ENCODE results near the gene POU3F1.

POU3F1 gene

GRCh38 chr1:38030596-38031512, 15.7 kb downstream of the POU3F1 start:
- H3K4me1 Mint-ChIP-seq (ENCODE audit: low read depth) = peaks cover 59% of the 10 kb centered on the region
- peak; percentile 34 for DNase-seq
- H3K27me3 Mint-ChIP-seq = no peaks in the 10 kb centered on the region
- H3K27ac Mint-ChIP-seq = peak overlapping the region; percentile 96
- H3K36me3 Mint-ChIP-seq (ENCODE audit: low read depth) = peaks cover 19% of the 10 kb centered on the region
- H3K9me3 Mint-ChIP-seq = no peaks in the 10 kb centered on the region
- peak overlapping the region; percentile 57 for H3K4me3 Mint-ChIP-seq

GRCh38 chr1:38029685-38030511, 16.7 kb downstream of the POU3F1 start:
- Mint-ChIP-seq H3K27me3 (no peaks in the 10 kb centered on the region), H3K4me1 (ENCODE audit: low read depth) (peaks cover 59% of the 10 kb centered on the region), H3K27ac (peak overlapping the region; percentile 96), H3K9me3 (no peaks in the 10 kb centered on the region), H3K36me3 (ENCODE audit: low read depth) (peaks cover 29% of the 10 kb centered on the region), H3K4me3 (peak overlapping the region; percentile 57)
- DNase-seq = peak; percentile 84

- Mint-ChIP-seq H3K4me3 (peak overlapping the region; percentile 43), H3K36me3 (ENCODE audit: low read depth) (peaks cover 33% of the 10 kb centered on the region), H3K27ac (peak overlapping the region; percentile 96), H3K9me3 (no peaks in the 10 kb centered on the region), H3K4me1 (ENCODE audit: low read depth) (peaks cover 59% of the 10 kb centered on the region), H3K27me3 (no peaks in the 10 kb centered on the region)
- DNase-seq = peak; percentile 41
Measured at GRCh38 chr1:38029081-38029681, 17.4 kb downstream of the POU3F1 start.

GRCh38 chr1:38028671-38029070, 17.9 kb downstream of the POU3F1 start:
- Mint-ChIP-seq H3K4me1 (ENCODE audit: low read depth) (peaks cover 59% of the 10 kb centered on the region), H3K4me3 (peak overlapping the region; percentile 43), H3K36me3 (ENCODE audit: low read depth) (peaks cover 38% of the 10 kb centered on the region), H3K27ac (peak overlapping the region; percentile 96), H3K9me3 (no peaks in the 10 kb centered on the region), H3K27me3 (no peaks in the 10 kb centered on the region)
- DNase-seq = no peak

- DNase-seq = peak; percentile 81
Measured at GRCh38 chr1:38028105-38028591, 18.4 kb downstream of the POU3F1 start.

GRCh38 chr1:38027201-38028104, 19.1 kb downstream of the POU3F1 start:
- Mint-ChIP-seq H3K27me3 (no peaks in the 10 kb centered on the region), H3K36me3 (ENCODE audit: low read depth) (peaks cover 49% of the 10 kb centered on the region), H3K4me3 (peak overlapping the region; percentile 37), H3K4me1 (ENCODE audit: low read depth) (peaks cover 59% of the 10 kb centered on the region), H3K9me3 (no peaks in the 10 kb centered on the region), H3K27ac (peak overlapping the region; percentile 96)
- peak; percentile 54 for DNase-seq

More at GRCh38 chr1:38028105-38028591, 18.4 kb downstream of the POU3F1 start:
- H3K4me3 Mint-ChIP-seq = peak overlapping the region; percentile 43
- H3K27ac Mint-ChIP-seq = peak overlapping the region; percentile 96
- no peaks in the 10 kb centered on the region for H3K9me3 Mint-ChIP-seq
- H3K36me3 Mint-ChIP-seq (ENCODE audit: low read depth) = peaks cover 43% of the 10 kb centered on the region
- H3K4me1 Mint-ChIP-seq (ENCODE audit: low read depth) = peaks cover 59% of the 10 kb centered on the region
- H3K27me3 Mint-ChIP-seq = no peaks in the 10 kb centered on the region

- H3K27ac Mint-ChIP-seq = peak overlapping the region; percentile 62
- no peak overlapping the region for H3K4me3 Mint-ChIP-seq
- peaks cover 56% of the 10 kb centered on the region for H3K4me1 Mint-ChIP-seq (ENCODE audit: low read depth)
- H3K27me3 Mint-ChIP-seq = no peaks in the 10 kb centered on the region
- H3K36me3 Mint-ChIP-seq (ENCODE audit: low read depth) = peaks cover 57% of the 10 kb centered on the region
- H3K9me3 Mint-ChIP-seq = no peaks in the 10 kb centered on the region
- DNase-seq = peak; percentile 73
Measured at GRCh38 chr1:38026592-38027200, 19.9 kb downstream of the POU3F1 start.

GRCh38 chr1:38025664-38026063, 20.9 kb downstream of the POU3F1 start:
- no peaks in the 10 kb centered on the region for H3K9me3 Mint-ChIP-seq
- H3K27ac Mint-ChIP-seq = peak overlapping the region; percentile 54
- H3K4me3 Mint-ChIP-seq = no peak overlapping the region
- no peaks in the 10 kb centered on the region for H3K27me3 Mint-ChIP-seq
- peaks cover 46% of the 10 kb centered on the region for H3K4me1 Mint-ChIP-seq (ENCODE audit: low read depth)
- peaks cover 67% of the 10 kb centered on the region for H3K36me3 Mint-ChIP-seq (ENCODE audit: low read depth)
- no peak for DNase-seq

GRCh38 chr1:38025233-38025632, 21.4 kb downstream of the POU3F1 start:
- H3K27ac Mint-ChIP-seq = peak overlapping the region; percentile 54
- no peaks in the 10 kb centered on the region for H3K9me3 Mint-ChIP-seq
- H3K4me3 Mint-ChIP-seq = no peak overlapping the region
- H3K36me3 Mint-ChIP-seq (ENCODE audit: low read depth) = peaks cover 71% of the 10 kb centered on the region
- no peak for DNase-seq
- H3K27me3 Mint-ChIP-seq = no peaks in the 10 kb centered on the region
- peaks cover 44% of the 10 kb centered on the region for H3K4me1 Mint-ChIP-seq (ENCODE audit: low read depth)

GRCh38 chr1:38022810-38023209, 23.8 kb downstream of the POU3F1 start:
- no peak overlapping the region for H3K27ac Mint-ChIP-seq
- no peak for DNase-seq
- peaks cover 32% of the 10 kb centered on the region for H3K4me1 Mint-ChIP-seq (ENCODE audit: low read depth)
- no peak overlapping the region for H3K4me3 Mint-ChIP-seq
- no peaks in the 10 kb centered on the region for H3K27me3 Mint-ChIP-seq
- no peaks in the 10 kb centered on the region for H3K9me3 Mint-ChIP-seq
- H3K36me3 Mint-ChIP-seq (ENCODE audit: low read depth) = peaks cover 94% of the 10 kb centered on the region

GRCh38 chr1:38021969-38022368, 24.6 kb downstream of the POU3F1 start:
- Mint-ChIP-seq H3K27me3 (no peaks in the 10 kb centered on the region), H3K4me3 (no peak overlapping the region), H3K9me3 (no peaks in the 10 kb centered on the region), H3K36me3 (ENCODE audit: low read depth) (peaks cover 95% of the 10 kb centered on the region), H3K27ac (no peak overlapping the region), H3K4me1 (ENCODE audit: low read depth) (peaks cover 24% of the 10 kb centered on the region)
- DNase-seq = no peak

- Mint-ChIP-seq H3K4me1 (ENCODE audit: low read depth) (peaks cover 29% of the 10 kb centered on the region), H3K36me3 (ENCODE audit: low read depth) (peaks cover 96% of the 10 kb centered on the region), H3K4me3 (no peak overlapping the region), H3K27me3 (no peaks in the 10 kb centered on the region), H3K27ac (no peak overlapping the region), H3K9me3 (no peaks in the 10 kb centered on the region)
- DNase-seq = no peak
Measured at GRCh38 chr1:38020396-38020795, 26.2 kb downstream of the POU3F1 start.

- Mint-ChIP-seq H3K4me1 (ENCODE audit: low read depth) (peaks cover 43% of the 10 kb centered on the region), H3K9me3 (no peaks in the 10 kb centered on the region), H3K27ac (no peak overlapping the region), H3K4me3 (no peak overlapping the region), H3K27me3 (no peaks in the 10 kb centered on the region), H3K36me3 (ENCODE audit: low read depth) (peaks cover 97% of the 10 kb centered on the region)
- no peak for DNase-seq
Measured at GRCh38 chr1:38018864-38019343, 27.7 kb downstream of the POU3F1 start.

Measured in activated T-cell treated with anti-CD3 and anti-CD28 coated beads, Interleukin-2, amount 50 U/mL, for 24 hours (primary cell).